GM19467 (cell line): ENCODE data around the gene PLXDC1.
"Not testable (repeated sequence)": the region's sequence is repeated elsewhere in the genome, so short reads cannot be mapped to it uniquely, and the experiment has no call there.

Experiments
- ATAC-seq: cut with Tn5 transposase; IDR thresholded peaks from one replicate; pipeline ENCODE4 v1.9.1; 2021; ENCODE audit warnings: mild to moderate bottlenecking, moderate library complexity; ENCODE audit not compliant: unreplicated experiment

PLXDC1 gene

DNA sequence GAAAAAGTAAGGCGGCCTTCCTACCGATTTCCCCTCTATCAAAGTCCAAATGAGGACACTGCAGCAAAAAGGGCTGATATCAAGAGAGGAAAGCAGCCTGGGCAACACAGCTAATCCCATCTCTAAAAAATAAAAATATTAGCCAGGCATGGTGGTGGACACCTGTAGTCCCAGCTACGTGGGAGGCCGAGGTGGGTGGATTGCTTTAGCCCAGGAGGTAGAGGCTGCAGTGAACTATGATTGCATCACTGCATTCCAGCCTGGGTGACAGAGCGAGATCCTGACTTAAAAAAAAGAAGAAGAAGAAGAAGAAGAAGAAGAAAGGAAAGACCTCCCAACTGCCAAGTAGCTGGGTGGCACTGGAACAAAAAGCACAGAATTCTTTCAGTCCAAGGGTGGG, 31.6 kb upstream of the PLXDC1 start:
- no peak for ATAC-seq

GRCh38 chr17:39181303-39181702, 29.9 kb upstream of the PLXDC1 start:
- no peak for ATAC-seq

GRCh38 chr17:39178536-39178935, 27.1 kb upstream of the PLXDC1 start:
- ATAC-seq: no peak

GRCh38 chr17:39177256-39177655, 25.8 kb upstream of the PLXDC1 start:
- no peak for ATAC-seq

GRCh38 chr17:39175695-39176093, 24.3 kb upstream of the PLXDC1 start:
- ATAC-seq: no peak

DNA sequence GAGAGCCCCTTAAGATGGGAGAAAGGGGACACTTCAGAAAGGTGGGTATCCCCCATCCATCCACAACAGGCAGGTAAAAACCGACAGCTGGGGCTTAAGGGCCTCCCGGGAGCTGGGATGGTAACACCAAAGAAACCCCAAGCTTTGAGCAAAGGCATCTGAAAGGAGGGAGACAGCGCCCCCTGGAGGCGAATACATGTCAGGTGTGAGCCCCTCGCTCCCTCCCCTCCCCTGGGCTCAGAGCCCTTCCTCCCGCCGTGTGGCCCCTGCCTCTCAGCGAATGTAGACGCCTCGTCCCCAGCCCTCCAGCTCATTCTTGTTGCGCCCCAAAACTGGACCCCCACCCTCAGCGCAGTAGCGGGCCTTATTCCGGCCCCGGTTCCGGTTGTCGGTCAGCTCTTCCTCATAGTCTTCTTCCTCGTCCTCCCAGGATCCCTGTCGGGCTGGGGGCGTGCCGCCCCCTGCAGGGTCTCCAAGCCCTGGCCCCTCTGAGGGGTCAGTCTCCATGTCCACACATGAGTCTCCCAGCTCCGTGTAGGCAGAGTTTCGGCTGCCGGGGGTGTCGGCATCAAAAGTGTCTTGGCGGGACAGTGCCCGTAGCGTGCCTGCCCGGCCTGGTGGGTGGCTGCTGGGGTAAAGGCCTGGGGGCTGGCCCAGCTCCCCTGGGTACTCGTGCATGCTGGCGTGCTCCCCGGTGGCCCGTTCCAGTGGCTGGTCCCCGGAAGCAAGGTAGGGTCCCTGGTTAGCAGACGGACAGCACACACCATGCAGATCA, 23.7 kb upstream of the PLXDC1 start:
- no peak for ATAC-seq

GRCh38 chr17:39173526-39174274, 22.3 kb upstream of the PLXDC1 start:
- no peak for ATAC-seq

- ATAC-seq: no peak
Observed at GRCh38 chr17:39173080-39173479, 21.6 kb upstream of the PLXDC1 start.

GRCh38 chr17:39171933-39172332, 20.5 kb upstream of the PLXDC1 start:
- no peak for ATAC-seq

DNA sequence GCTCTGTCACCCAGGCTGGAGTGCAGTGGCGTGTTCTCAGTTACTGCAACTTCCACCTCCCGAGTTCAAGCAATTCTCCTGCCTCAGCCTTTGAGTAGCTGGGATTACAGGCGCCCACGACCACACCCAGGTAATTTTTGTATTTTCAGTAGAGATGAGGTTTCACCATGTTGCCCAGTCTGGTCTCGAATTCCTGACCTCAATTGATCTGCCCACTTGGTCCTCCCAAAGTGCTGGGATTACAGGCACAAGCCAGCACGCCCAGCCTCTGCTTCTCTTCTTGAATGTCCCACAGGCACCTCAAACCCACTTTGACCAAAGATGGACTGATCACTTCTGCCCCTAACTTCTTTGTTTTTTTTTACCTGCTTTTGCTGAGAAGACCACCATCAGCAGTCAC, 19.1 kb upstream of the PLXDC1 start:
- no peak for ATAC-seq

DNA sequence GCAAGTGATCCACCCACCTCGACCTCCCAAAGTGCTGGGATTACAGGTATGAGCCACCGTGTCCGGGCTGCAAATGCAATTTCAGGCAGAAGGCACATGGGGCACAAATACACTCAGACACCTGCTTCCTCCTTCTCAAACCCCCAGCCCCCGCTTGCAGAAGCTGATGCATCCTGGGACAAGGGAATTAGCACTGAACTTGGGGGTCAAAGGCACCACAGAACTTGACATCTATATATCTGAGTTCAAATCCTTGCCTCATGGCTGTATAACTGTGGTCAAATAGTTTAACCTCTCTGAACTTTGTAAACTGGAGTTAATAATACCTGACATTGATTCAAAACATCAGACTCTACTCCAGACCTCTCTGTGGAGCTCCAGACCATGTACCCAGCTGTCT, 18.7 kb upstream of the PLXDC1 start:
- ATAC-seq: no peak

DNA sequence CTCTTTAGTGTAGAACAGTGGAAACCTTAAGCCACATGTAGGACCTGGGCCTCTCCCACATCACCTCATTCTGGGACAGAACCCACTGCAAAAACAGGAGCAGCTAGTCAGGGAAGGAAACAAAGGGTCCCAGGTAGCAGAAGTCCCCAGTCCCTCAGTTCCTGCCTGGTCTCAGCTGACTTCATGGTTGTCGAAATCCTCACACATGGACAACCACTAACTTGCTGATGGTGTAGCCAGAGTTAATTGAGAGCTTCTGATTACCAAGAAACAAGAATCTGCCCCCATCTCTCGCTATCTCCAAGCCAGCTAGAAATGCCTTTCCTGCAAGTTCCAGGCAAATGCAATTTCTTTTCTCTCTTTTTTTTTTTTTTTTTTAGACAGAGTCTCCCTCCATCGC, 18.1 kb upstream of the PLXDC1 start:
- ATAC-seq: no peak

DNA sequence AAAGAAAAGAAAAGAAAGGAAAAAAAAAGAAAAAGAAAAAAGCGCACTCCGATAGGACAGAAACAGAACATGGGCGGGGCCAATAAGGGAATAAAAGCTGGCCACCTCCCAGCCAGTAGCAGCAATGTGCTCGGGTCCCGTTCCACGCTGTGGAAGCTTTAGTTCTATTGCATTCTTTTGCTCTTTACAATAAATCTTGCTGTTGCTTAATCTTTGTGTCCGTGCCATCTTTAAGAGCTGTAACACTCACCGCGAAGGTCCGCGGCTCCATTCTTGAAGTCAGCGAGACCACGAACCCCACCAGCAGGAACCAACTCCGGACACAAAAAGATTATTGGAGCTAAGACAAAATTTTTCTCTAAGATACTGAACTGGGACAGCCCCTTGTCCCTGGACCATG, 17.7 kb upstream of the PLXDC1 start:
- ATAC-seq: no peak

GRCh38 chr17:39168503-39168902, 17.1 kb upstream of the PLXDC1 start:
- ATAC-seq: not testable (repeated sequence)

DNA sequence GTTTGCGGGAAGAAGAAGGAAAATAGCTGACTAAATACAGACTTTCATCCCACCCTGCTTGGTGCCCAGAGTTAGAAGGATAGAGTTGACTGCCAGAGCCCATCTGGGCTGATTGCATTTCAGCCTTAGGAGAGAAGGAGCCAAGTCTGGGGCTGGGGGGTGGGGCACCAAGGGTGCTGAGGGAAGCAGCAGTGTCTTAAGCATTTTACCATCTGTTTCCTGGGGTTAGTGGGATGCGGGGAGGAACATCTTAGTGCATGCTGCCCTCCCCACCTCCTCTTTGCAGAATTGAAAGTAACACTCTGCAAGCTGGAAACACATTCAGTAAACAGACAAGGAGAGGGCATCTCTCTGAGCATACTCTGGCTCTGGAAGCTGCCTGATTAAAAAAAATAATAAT, 16.0 kb upstream of the PLXDC1 start:
- ATAC-seq: no peak

DNA sequence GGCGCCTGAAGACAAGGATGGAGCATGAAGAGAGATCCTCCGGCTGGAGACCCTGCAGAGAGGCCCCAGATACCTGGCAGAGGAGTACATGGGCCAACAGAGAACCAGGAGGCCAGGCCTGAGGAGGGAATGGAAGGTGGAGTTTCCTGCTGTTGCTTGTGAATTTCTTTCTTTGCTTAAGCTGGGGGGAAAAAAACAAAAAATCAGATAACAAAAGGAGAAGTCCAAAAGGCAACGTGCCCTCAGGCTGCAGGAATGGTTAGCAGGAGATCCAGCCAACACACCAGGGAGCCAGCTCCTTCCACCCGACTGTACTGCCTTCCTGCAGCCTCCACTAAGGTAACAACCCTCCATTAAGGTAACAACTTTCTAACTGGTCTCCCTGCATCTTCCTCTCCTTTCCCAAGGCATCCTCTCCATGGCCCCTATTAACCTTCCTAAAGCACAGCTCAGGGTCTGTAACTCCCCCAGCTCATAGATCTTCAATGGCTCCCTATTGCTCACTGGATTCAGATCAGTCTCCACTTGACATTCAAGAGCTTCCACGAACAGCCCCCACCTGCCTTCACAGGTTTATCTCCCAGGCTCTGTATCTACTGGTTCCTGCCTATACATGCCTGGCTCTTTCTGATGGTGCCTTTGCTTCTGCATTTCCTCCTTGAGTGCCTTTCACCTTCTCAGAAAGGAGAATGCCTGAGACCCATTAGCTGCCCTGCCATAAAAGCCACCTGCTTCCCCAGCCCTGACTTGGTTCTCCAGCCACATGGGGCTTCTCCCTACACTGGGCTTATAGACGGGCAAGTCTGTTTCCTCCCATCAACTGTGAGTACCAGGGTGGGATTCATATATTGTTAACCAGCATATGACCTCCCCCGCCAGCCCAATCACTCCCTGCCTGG, 15.2 kb upstream of the PLXDC1 start:
- ATAC-seq: no peak

GRCh38 chr17:39165841-39166349, 14.5 kb upstream of the PLXDC1 start, which contains the start of gene ARL5C:
Gene ARL5C, minus strand, starts transcription at chr17:39166161. Its CDS starts 401 bp downstream, at chr17:39165760.
- no peak for ATAC-seq

DNA sequence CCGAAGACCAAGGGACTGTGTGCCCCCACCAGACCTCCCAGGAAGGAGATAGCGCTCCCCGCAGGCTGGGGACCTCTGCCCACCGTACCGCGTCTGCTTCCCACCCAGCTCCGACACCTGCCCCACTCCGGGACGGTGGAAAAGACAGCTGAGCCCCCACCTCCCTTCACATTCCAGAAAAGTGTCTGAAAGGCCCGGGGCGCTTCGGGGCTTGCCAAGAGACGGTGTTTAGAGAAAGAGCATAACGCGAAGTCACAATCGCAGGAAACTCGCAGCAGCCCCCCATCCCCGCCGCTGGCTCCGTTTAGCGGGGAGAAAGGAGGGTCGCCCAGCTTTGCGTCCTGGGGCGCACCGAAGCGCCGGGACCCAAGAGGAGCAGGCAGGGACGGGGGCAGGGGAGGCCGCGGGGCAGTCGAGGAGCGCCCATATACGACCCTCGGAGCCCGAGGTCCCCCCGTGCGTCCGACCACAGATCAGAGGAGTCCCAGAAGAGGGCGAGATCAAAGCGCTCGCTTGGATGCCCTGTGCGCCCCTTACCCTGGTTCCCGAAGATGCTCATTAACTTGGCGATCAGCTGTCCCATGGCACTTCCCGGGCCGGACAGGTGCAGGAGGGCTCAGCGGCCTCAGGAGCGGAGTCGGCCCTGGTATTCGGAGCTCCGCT, 13.9 kb upstream of the PLXDC1 start:
- no peak for ATAC-seq

DNA sequence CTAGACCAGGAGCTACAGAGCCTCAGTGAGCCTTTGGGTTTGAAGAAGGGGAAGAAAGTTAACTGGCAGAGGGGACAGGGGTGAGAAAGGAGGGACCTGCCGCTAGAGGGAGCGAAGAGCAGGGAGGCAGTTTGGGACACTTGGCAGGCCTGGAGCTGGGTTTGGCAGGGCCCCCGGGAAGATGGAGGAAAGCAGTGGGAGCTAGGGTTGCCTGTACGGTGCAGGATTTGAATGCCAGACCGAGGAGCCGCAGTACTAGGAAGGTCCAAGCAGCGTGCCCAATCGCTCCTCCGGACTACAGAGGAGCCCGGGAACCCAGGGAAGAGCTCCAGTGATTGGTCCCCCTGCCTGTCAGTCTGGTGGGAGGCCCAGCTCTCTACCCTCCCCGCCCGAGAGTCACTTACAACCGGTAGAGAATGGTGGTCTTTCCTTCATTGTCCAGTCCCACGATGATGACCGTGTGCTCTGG, 13.3 kb upstream of the PLXDC1 start:
- ATAC-seq: peak; percentile 72

- no peak for ATAC-seq
Observed at GRCh38 chr17:39161962-39162361, 10.5 kb upstream of the PLXDC1 start.
